SKM-1 (cell line): ENCODE data around the gene CLDND2.

ENCODE experiments used
- DNase-seq: peaks from one replicate; lab custom pipeline; 2025; ENCODE audit not compliant: unreplicated experiment; lab: John Stamatoyannopoulos, UW

The CLDND2 gene

GRCh38 chr19:51382004-51382403 lies 13.2 kb upstream of the CLDND2 start:
- no peak for DNase-seq

- no peak for DNase-seq
Observed at GRCh38 chr19:51380379-51380778, 11.6 kb upstream of the CLDND2 start.

- no peak for DNase-seq
Observed at GRCh38 chr19:51377422-51377821, 8.6 kb upstream of the CLDND2 start.

- DNase-seq: no peak
Observed at GRCh38 chr19:51375504-51376221, 6.9 kb upstream of the CLDND2 start.

- DNase-seq: peak; percentile 62
Observed at GRCh38 chr19:51372649-51373504, 4.1 kb upstream of the CLDND2 start, which contains the start of gene NKG7. TSS of gene NKG7 (minus strand) at chr19:51372654. CDS start at chr19:51372535, 119 bp downstream.

- no peak for DNase-seq
Observed at GRCh38 chr19:51372021-51372648, 3.3 kb upstream of the CLDND2 start.

- no peak for DNase-seq
Observed at GRCh38 chr19:51371186-51371690, 2.4 kb upstream of the CLDND2 start.

- no peak for DNase-seq
Observed at GRCh38 chr19:51370230-51370629, 1.4 kb upstream of the CLDND2 start.

- DNase-seq: peak; percentile 70
Observed at GRCh38 chr19:51367565-51368365, 1.0 kb downstream of the CLDND2 start.

GRCh38 chr19:51367255-51367564 lies 1.6 kb downstream of the CLDND2 start:
- DNase-seq: no peak

GRCh38 chr19:51366389-51367254 lies 2.2 kb downstream of the CLDND2 start:
- DNase-seq: peak; percentile 83

- no peak for DNase-seq
Observed at GRCh38 chr19:51365965-51366388, 2.8 kb downstream of the CLDND2 start, which contains the start of gene ETFB. TSS of gene ETFB (minus strand) at chr19:51366388. CDS start at chr19:51366326, 62 bp downstream.

- DNase-seq: no peak
Observed at GRCh38 chr19:51365211-51365964, 3.4 kb downstream of the CLDND2 start.

- no peak for DNase-seq
Observed at GRCh38 chr19:51364200-51365106, 4.3 kb downstream of the CLDND2 start.

GRCh38 chr19:51361239-51361638 lies 7.6 kb downstream of the CLDND2 start:
- no peak for DNase-seq

- no peak for DNase-seq
Observed at GRCh38 chr19:51359294-51359693, 9.5 kb downstream of the CLDND2 start.

- DNase-seq: no peak
Observed at GRCh38 chr19:51357952-51358351, 10.9 kb downstream of the CLDND2 start.
